Measurements from ENCODE around the gene HDAC4.

The HDAC4 gene

GRCh38 chr2:239111401-239112100 lies 289.3 kb downstream of the HDAC4 start:
- DNase-seq, result no peak

- no peak for DNase-seq
Observed at GRCh38 chr2:239110595-239111048, 290.2 kb downstream of the HDAC4 start.

GRCh38 chr2:239109928-239110545 lies 290.8 kb downstream of the HDAC4 start:
- DNase-seq, result no peak

GRCh38 chr2:239109041-239109927 lies 291.5 kb downstream of the HDAC4 start:
- peak; percentile 22 for DNase-seq

- no peak for DNase-seq
Observed at GRCh38 chr2:239108459-239108858, 292.4 kb downstream of the HDAC4 start.

GRCh38 chr2:239107936-239108335 lies 292.9 kb downstream of the HDAC4 start:
- no peak for DNase-seq

GRCh38 chr2:239106966-239107365 lies 293.9 kb downstream of the HDAC4 start:
- no peak for DNase-seq

GRCh38 chr2:239106314-239106908 lies 294.4 kb downstream of the HDAC4 start:
- peak; percentile 28 for DNase-seq

GRCh38 chr2:239105234-239105633 lies 295.6 kb downstream of the HDAC4 start:
- no peak for DNase-seq

GRCh38 chr2:239104800-239105199 lies 296.0 kb downstream of the HDAC4 start:
- no peak for DNase-seq

- DNase-seq, result no peak
Observed at GRCh38 chr2:239103125-239104098, 297.4 kb downstream of the HDAC4 start.

GRCh38 chr2:239102266-239102665 lies 298.6 kb downstream of the HDAC4 start:
- DNase-seq, result peak; percentile 11

GRCh38 chr2:239101807-239102206 lies 299.0 kb downstream of the HDAC4 start:
- DNase-seq, result no peak

GRCh38 chr2:239101071-239101470 lies 299.7 kb downstream of the HDAC4 start:
- DNase-seq, result no peak

- DNase-seq, result no peak
Observed at GRCh38 chr2:239099474-239099873, 301.3 kb downstream of the HDAC4 start.

GRCh38 chr2:239098288-239098970 lies 302.4 kb downstream of the HDAC4 start:
- DNase-seq, result no peak

- no peak for DNase-seq
Observed at GRCh38 chr2:239097428-239097696, 303.5 kb downstream of the HDAC4 start.

GRCh38 chr2:239096676-239097427 lies 304.0 kb downstream of the HDAC4 start:
- DNase-seq, result no peak

GRCh38 chr2:239095460-239096081 lies 305.2 kb downstream of the HDAC4 start:
- no peak for DNase-seq

- DNase-seq, result no peak
Observed at GRCh38 chr2:239094867-239095266, 306.0 kb downstream of the HDAC4 start.

Data from DMS79 treated with DMSO at 0.1 percent for 48 hours (cell line).